LNCAP (cell line): ENCODE data around the gene CSTPP1.

Source experiments
- TF ChIP-seq, protein P1 (sequence below): fragments of 450-650 bp; IDR thresholded peaks from 2 replicates; pipeline ENCODE4 v1.5.1; 2017; ENCODE audit warnings: mild to moderate bottlenecking

CSTPP1 gene

DNA sequence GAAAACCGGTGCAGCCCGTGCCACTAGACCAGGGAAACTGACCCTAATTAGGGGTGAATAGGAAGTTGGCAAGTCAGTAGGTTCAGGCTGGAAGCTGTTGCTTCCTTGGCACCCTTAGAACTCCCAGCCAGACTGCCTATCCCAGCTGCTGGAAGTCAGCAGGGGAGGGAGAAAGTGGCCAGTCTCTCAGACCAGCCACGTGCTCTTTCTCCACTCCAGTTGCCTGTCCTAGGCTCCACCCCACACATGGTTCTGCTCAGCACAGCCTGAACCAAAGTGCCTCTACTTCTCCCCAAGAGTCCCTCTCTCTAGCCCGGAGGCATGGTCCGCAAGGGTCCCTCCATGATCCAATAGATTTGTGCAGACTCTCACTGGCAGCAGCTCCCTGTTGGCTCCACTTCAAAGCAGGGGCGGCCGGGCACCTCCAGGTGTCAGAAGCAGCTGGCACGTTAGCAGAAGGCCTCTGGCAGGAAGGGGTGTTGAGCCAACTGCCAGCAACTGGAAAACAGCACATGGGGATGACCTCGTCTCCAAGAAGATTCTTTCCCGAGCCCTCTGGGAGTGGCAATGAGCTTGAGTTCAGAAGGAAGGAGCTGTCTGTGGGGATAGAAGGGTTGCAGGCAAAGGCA, 212.5 kb downstream of the CSTPP1 start:
- TF ChIP-seq, protein P1, sequence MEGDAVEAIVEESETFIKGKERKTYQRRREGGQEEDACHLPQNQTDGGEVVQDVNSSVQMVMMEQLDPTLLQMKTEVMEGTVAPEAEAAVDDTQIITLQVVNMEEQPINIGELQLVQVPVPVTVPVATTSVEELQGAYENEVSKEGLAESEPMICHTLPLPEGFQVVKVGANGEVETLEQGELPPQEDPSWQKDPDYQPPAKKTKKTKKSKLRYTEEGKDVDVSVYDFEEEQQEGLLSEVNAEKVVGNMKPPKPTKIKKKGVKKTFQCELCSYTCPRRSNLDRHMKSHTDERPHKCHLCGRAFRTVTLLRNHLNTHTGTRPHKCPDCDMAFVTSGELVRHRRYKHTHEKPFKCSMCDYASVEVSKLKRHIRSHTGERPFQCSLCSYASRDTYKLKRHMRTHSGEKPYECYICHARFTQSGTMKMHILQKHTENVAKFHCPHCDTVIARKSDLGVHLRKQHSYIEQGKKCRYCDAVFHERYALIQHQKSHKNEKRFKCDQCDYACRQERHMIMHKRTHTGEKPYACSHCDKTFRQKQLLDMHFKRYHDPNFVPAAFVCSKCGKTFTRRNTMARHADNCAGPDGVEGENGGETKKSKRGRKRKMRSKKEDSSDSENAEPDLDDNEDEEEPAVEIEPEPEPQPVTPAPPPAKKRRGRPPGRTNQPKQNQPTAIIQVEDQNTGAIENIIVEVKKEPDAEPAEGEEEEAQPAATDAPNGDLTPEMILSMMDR, result no peak

DNA sequence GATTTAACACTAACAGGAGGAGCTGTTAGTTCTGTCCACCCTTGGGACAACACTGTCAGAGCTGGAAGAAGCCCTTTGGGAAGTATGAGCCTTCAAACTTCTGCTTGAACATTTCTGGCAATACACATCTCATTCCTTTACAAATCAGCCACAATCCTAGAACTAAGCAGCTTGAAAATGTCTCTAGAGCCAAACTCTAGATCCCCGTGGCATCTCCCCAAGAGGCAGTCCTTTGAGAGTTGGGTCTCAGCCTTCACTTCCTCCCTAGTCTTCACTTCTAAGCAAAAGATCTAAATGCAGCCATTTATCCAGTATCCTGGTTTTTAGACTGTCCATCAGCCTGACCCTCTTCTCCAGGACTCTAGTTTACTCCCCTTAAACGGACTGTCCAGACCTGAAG, 213.2 kb downstream of the CSTPP1 start:
- TF ChIP-seq, protein P1, result no peak

DNA sequence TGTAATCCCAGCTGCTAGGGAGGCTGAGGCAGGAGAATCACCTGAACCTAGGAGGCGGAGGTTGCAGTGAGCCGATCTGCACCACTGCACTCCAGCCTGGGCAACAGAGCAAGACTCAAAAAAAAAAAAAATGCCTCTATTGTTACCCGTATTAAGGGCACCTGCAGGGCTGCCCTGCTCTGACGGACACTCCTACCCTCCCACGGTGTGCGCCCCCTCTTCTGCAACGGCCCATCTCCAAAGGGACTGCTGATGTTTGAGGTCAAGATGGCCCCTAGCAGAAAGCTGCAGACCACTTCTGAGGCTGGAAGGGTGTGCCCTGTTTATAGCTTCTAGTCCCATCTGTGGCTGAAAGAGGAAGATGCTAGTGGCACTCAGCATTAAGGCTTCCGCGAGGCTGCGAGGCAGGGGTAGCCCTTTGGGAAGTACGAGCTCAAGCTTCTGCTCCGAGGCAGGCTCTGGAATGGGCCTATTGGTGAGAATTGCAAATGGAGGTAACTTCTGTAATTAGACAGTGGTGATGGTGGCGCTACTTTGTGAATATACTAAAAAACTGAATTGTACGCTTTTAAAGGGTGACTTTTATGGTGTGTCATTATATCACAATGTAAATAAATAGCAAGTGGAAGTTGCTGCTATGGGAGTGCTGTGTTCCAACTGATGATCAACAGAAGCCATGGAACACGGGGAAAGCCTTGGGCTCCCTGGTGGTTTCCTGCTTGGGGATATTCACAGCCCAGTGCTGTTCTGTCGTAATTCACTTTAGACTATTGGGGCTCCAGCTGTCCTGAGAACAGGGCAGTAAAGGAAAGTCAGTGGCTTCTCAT, 215.8 kb downstream of the CSTPP1 start:
- TF ChIP-seq, protein P1, result no peak

DNA sequence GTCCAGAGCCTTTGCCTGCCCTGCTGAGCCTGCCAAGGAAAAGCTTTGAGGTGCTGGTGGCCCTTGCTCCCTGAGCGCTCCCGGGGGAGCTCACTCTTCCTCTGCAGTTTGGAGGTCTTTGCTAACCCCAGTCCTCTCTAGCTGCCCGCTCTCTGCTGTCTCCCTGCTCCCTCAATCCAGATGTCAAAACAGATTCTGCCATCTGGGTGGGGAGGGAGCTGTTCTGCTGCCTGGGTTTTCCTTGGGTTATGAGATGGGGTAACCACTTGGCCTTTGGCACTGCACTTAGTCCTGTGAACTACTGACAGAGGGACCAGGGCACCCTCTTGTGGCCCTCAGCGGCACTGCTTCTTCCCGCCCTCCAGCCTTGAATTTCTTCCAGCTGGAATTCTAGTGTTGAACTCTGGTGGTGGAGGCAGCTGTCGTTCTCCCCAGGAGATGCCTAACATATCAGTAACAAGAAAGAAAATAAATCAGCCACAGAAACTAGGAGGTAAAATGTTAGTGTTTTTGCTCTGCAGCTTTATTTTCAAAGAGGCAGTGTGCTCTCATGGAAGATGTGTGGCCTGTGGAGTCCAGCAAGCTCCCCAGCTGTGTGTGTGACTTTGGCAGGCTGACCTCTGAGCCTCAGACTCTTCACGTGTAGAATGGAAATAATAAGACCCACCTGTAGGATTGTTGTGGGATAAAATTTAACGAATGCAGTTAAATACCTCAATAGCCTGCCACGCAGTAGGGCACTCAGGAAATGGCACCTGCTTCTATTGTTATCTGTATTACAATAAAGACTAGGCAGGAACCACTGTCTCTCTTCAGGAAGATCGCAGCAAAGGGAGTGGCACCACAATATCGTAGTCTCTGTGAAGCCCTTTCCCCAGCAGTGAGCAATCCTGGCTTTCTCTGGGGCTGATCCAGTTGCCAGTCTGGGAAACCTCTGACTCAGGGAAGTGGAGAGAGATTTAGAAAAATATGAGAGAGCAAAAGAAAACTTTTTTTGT, 216.7 kb downstream of the CSTPP1 start:
- TF ChIP-seq, protein P1, result peak; percentile 98

DNA sequence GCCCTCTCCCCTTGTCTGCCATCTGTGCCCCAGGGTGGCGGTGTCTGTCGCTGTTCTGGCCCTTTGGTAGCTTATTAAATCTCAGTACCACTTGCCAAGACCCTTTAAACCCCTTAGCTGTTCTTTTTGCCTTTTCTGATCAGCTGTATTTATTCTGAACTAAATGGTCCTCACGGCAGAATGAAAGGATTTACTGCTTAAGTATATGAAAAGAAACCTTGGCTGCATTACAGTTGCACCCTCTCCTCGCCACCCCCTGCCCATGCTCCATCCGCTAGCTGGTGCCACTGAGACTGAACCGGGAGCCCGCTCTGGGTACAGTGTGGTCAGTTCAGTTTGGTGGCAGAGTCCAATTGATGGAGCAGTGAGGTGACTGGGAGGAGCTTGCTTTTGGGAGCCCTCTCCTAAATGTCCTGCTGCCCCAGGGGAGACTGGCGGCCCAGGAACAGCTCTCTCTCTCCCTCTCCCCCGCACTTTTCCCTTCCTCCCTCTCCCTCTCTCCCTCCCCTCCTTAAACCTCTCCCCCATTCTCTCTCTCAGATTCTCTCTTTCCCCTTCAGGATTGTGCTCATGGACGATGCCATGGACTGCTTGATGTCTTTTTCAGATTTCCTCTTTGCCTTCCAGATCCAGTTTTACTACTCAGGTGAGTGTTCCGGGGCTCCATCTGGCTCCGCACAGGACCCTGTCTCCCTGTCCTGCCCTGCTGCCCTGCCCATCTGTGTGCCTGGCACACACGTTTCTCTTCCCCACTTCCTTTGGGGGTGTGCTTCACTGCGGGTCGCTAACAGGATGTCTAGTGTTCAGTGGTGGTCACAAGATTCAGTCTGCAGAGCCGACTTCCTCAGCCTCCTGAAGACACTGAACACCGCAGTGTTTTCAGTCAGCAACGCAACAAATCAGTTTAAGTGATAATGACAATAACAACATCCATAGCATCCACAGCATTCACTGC, 218.3 kb downstream of the CSTPP1 start:
- TF ChIP-seq, protein P1, result no peak

DNA sequence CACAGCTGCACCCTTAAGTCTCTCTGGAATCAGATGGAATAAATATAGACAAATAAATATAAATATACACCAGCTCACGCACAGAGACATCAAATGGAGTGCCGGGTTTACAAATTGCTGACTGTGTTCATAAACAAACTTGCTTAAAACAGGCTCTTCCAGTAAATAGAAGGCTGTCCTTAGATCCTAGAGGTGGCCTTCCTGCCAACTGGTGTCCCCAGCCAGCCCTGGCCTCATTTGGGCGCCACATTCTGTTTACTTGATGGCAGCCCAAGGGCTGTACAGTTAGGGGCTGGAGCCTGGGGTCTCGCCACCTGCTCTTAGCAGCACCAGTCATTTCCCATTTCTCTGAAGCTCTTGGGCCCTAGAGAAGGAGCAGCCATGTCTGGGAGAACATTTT, 219.3 kb downstream of the CSTPP1 start:
- TF ChIP-seq, protein P1, result no peak
